ENCODE results near the gene CD22. TPM values are rescaled to one million over a fixed set of nuclear protein-coding genes. Genes with fewer than 3 reads are reported as not detected.

The CD22 gene
- total and polyA plus RNA-seq, 2 of the 8 experiments (the other 6 are each of a cell fraction or from before 2014, with no cell fraction given) = 0.06 to 0.60 TPM

DNA sequence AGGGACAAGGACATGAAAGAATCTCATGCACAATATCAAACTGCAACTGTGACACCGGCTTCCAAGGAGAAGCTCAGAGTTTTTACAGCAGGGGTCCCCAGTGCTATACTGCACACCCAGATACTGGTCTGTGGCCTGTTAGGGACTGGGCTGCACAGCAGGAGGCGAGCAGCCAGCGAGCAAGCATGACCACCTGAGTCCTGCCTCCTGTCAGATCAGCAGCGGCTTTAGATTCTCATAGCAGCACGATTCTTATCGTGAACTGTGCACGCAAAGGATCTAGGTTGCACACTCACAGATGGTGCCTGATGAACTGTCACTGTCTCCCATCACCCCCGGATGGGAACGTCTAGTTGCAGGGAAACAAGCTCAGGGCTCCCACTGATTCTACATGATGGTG is 13.1 kb upstream of the CD22 start:
- Histone ChIP-seq H3K14ac (ENCODE audit: insufficient read length) (no peak overlapping the region), H4K5ac (ENCODE audit: insufficient read length, low read depth, low read length) (no peak overlapping the region), H2BK20ac (ENCODE audit: low read length) (no peak overlapping the region), H3K27ac (ENCODE audit: low read depth, low read length) (no peak overlapping the region), H3K4ac (replicated peaks; ENCODE audit: insufficient read length, low read depth, low read length) (no peak overlapping the region), H2AK5ac (ENCODE audit: low read depth, low read length) (no peak overlapping the region), H3K9ac (replicated peaks in 1 of 4; ENCODE audit: extremely low read depth in 1 of 4, low read depth in 3 of 4, low read length in 3 of 4) (no peak overlapping the region), H3K56ac (replicated peaks; ENCODE audit: insufficient read length, low read depth, low read length) (no peak overlapping the region), H2BK5ac (ENCODE audit: low read depth, low read length) (no peak overlapping the region), H2BK12ac (ENCODE audit: low read depth, low read length) (no peak overlapping the region), H3K9me3 (ENCODE audit: insufficient read depth in 2 of 2, low read depth in 1 of 2, low read length in 1 of 2) (no peaks in the 10 kb centered on the region), H3K79me1 (ENCODE audit: low read depth, low read length) (no peaks in the 10 kb centered on the region), H3K79me2 (ENCODE audit: control insufficient read depth in 1 of 2, insufficient read depth in 2 of 2, low read length in 2 of 2) (no peaks in the 10 kb centered on the region), H3K4me2 (ENCODE audit: insufficient read depth in 1 of 2, low read depth in 2 of 2, low read length in 2 of 2) (no peak overlapping the region), H3K27me3 (replicated peaks in 1 of 4; ENCODE audit: control insufficient read depth in 3 of 4, extremely low read depth in 1 of 4, insufficient read depth in 3 of 4, low read length in 3 of 4) (no peaks in the 10 kb centered on the region), H2BK15ac (ENCODE audit: low read length) (no peak overlapping the region), H3K23me2 (ENCODE audit: low read depth, low read length) (no peaks in the 10 kb centered on the region), H3K36me3 (ENCODE audit: control insufficient read depth in 2 of 4, insufficient read depth in 4 of 4, low read length in 3 of 4) (no peaks in the 10 kb centered on the region), H2BK120ac (replicated peaks; ENCODE audit: low read depth, low read length) (no peak overlapping the region), H3K4me3 (ENCODE audit: extremely low read depth in 1 of 4, insufficient read depth in 2 of 4, low read depth in 3 of 4, low read length in 4 of 4) (no peak overlapping the region), H4K91ac (replicated peaks; ENCODE audit: insufficient read length, low read length) (no peak overlapping the region), H4K8ac (ENCODE audit: extremely low read depth, insufficient read depth, low read length) (no peak overlapping the region), H2AFZ (ENCODE audit: low read length) (no peak overlapping the region), H3K18ac (ENCODE audit: extremely low read depth, low read length) (no peak overlapping the region), H3K23ac (ENCODE audit: insufficient read length) (no peak overlapping the region), H3K4me1 (replicated peaks in 1 of 4; ENCODE audit: control insufficient read depth in 3 of 4, insufficient read depth in 4 of 4, low read length in 3 of 4) (no peaks in the 10 kb centered on the region), H4K20me1 (replicated peaks in 1 of 2; ENCODE audit: control insufficient read depth in 1 of 2, insufficient read depth in 2 of 2, low read length in 2 of 2) (no peaks in the 10 kb centered on the region)
- DNase-seq (ENCODE audit: low read depth in 1 of 2, low spot score in 2 of 2) = no peak
- WGBS, 2 experiments (ENCODE audit: extremely low coverage in 1 of 2, insufficient coverage in 1 of 2, insufficient read length in 1 of 2, insufficient replicate concordance in 2 of 2, low coverage in 1 of 2, low lambda C conversion rate in 2 of 2, missing lambda C conversion rate in 1 of 2) = 87% methylated on average over 9 of the region's 9 CpGs; no CpG with 5 or more reads in 1 of the 2 experiments
- TF ChIP-seq ZNF274 (IDR thresholded peaks at IDR 0.05; ENCODE audit: borderline replicate concordance, extremely low read depth, low read length) (no peak), TEAD4 (IDR thresholded peaks at IDR 0.05; ENCODE audit: low read depth, low read length) (no peak), NANOG (IDR thresholded peaks at IDR 0.05; ENCODE audit: insufficient read depth, low read depth, low read length, poor library complexity, severe bottlenecking) (no peak), BACH1 (IDR thresholded peaks at IDR 0.05; ENCODE audit: low read length) (no peak), NRF1 (IDR thresholded peaks at IDR 0.05; ENCODE audit: low read depth, low read length) (no peak), EGR1 (IDR thresholded peaks at IDR 0.05; ENCODE audit: borderline replicate concordance, low read depth, low read length) (no peak), SRF (IDR thresholded peaks at IDR 0.05; ENCODE audit: low read depth, low read length) (no peak), SIRT6 (IDR thresholded peaks at IDR 0.05; ENCODE audit: low read length) (no peak), TBP (IDR thresholded peaks at IDR 0.05; ENCODE audit: low read depth, low read length) (no peak), CHD2 (IDR thresholded peaks at IDR 0.05; ENCODE audit: low read length) (no peak), SP1 (IDR thresholded peaks at IDR 0.05; ENCODE audit: low read depth, low read length) (no peak), MAFK (IDR thresholded peaks at IDR 0.05; ENCODE audit: low read depth, low read length) (no peak), RXRA (IDR thresholded peaks at IDR 0.05; ENCODE audit: insufficient read depth, low read depth, low read length) (no peak), POU5F1 (IDR thresholded peaks at IDR 0.05; ENCODE audit: low read depth, low read length) (no peak), HDAC6 (IDR thresholded peaks at IDR 0.05; ENCODE audit: low read depth, low read length) (no peak)
- TF ChIP-seq, protein P1, sequence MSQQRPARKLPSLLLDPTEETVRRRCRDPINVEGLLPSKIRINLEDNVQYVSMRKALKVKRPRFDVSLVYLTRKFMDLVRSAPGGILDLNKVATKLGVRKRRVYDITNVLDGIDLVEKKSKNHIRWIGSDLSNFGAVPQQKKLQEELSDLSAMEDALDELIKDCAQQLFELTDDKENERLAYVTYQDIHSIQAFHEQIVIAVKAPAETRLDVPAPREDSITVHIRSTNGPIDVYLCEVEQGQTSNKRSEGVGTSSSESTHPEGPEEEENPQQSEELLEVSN (IDR thresholded peaks at IDR 0.05) = no peak
- ChIA-PET POLR2A (ENCODE audit: partially characterized antibody) (interaction anchor here (0.7 kb wide), 1 partner anchor 9 kb away, joined by 3 read pairs; no protein-coding TSS in a partner anchor), CTCF (ENCODE audit: partially characterized antibody) (interaction anchor here (0.6 to 1.9 kb wide), 9 partner anchors 9 to 201 kb away, joined by 3 to 8 read pairs (median 3); partner anchors contain the start of gene FXYD3)
- no peak for FAIRE-seq

All from H1 (cell line).